ENCODE results near the gene PUDP. TPM values are rescaled to one million over a fixed set of nuclear protein-coding genes. Genes with fewer than 3 reads are reported as not detected.

PUDP gene
- total RNA-seq, 1 donor from 2014 or later = 14.7 TPM

- no peak overlapping the region for H3K4me3 Mint-ChIP-seq (ENCODE audit: unreplicated experiment)
- H3K9me3 Mint-ChIP-seq (ENCODE audit: low read depth) = peaks cover 5% of the 10 kb centered on the region
- peaks cover 4% of the 10 kb centered on the region for H3K4me1 Mint-ChIP-seq (ENCODE audit: low read depth)
- H3K27ac Mint-ChIP-seq (ENCODE audit: unreplicated experiment) = no peak overlapping the region
- peaks cover 9% of the 10 kb centered on the region for H3K36me3 Mint-ChIP-seq (ENCODE audit: low read depth)
- H3K27me3 Mint-ChIP-seq (ENCODE audit: low read depth) = no peaks in the 10 kb centered on the region
- DNase-seq (ENCODE audit: low spot score) = no peak
- TF ChIP-seq CTCF (IDR thresholded peaks at IDR 0.05) = no peak
Observed at GRCh38 chrX:7061429-7061828, 86.5 kb downstream of the PUDP start.

- TF ChIP-seq CTCF (IDR thresholded peaks at IDR 0.05) = no peak
Observed at GRCh38 chrX:7060444-7060843, 87.5 kb downstream of the PUDP start.

GRCh38 chrX:7059859-7060258 is 88.1 kb downstream of the PUDP start:
- Mint-ChIP-seq H3K4me3 (ENCODE audit: unreplicated experiment) (no peak overlapping the region), H3K27me3 (ENCODE audit: low read depth) (no peaks in the 10 kb centered on the region), H3K36me3 (ENCODE audit: low read depth) (peaks cover 10% of the 10 kb centered on the region), H3K27ac (ENCODE audit: unreplicated experiment) (no peak overlapping the region), H3K4me1 (ENCODE audit: low read depth) (peaks cover 4% of the 10 kb centered on the region), H3K9me3 (ENCODE audit: low read depth) (peaks cover 5% of the 10 kb centered on the region)
- DNase-seq (ENCODE audit: low spot score) = no peak
- no peak for TF ChIP-seq CTCF (IDR thresholded peaks at IDR 0.05)

More at GRCh38 chrX:7060444-7060843, 87.5 kb downstream of the PUDP start:
- no peak overlapping the region for H3K4me3 Mint-ChIP-seq (ENCODE audit: unreplicated experiment)
- H3K27me3 Mint-ChIP-seq (ENCODE audit: low read depth) = no peaks in the 10 kb centered on the region
- peaks cover 4% of the 10 kb centered on the region for H3K4me1 Mint-ChIP-seq (ENCODE audit: low read depth)
- peaks cover 5% of the 10 kb centered on the region for H3K9me3 Mint-ChIP-seq (ENCODE audit: low read depth)
- DNase-seq (ENCODE audit: low spot score) = no peak
- no peak overlapping the region for H3K27ac Mint-ChIP-seq (ENCODE audit: unreplicated experiment)
- H3K36me3 Mint-ChIP-seq (ENCODE audit: low read depth) = peaks cover 10% of the 10 kb centered on the region

GRCh38 chrX:7059214-7059838 is 88.6 kb downstream of the PUDP start:
- Mint-ChIP-seq H3K4me3 (ENCODE audit: unreplicated experiment) (no peak overlapping the region), H3K27me3 (ENCODE audit: low read depth) (no peaks in the 10 kb centered on the region), H3K36me3 (ENCODE audit: low read depth) (peaks cover 10% of the 10 kb centered on the region), H3K27ac (ENCODE audit: unreplicated experiment) (no peak overlapping the region), H3K4me1 (ENCODE audit: low read depth) (peaks cover 4% of the 10 kb centered on the region), H3K9me3 (ENCODE audit: low read depth) (peaks cover 5% of the 10 kb centered on the region)
- no peak for TF ChIP-seq CTCF (IDR thresholded peaks at IDR 0.05)
- no peak for DNase-seq (ENCODE audit: low spot score)

GRCh38 chrX:7055386-7056137 is 92.4 kb downstream of the PUDP start:
- Mint-ChIP-seq H3K27ac (ENCODE audit: unreplicated experiment) (no peak overlapping the region), H3K9me3 (ENCODE audit: low read depth) (no peaks in the 10 kb centered on the region)

More at GRCh38 chrX:7055386-7056137, 92.4 kb downstream of the PUDP start:
- Mint-ChIP-seq H3K27me3 (ENCODE audit: low read depth) (no peaks in the 10 kb centered on the region), H3K4me3 (ENCODE audit: unreplicated experiment) (no peak overlapping the region), H3K4me1 (ENCODE audit: low read depth) (no peaks in the 10 kb centered on the region), H3K36me3 (ENCODE audit: low read depth) (peaks cover 12% of the 10 kb centered on the region)
- TF ChIP-seq CTCF (IDR thresholded peaks at IDR 0.05) = no peak
- DNase-seq (ENCODE audit: low spot score) = no peak

Data from chondrocyte (in vitro differentiated cells).